ENCODE data around the gene CHL1. TPM values are rescaled to one million over a fixed set of nuclear protein-coding genes. Genes with fewer than 3 reads are reported as not detected.

CHL1 gene
- total and polyA plus RNA-seq, 8 donors: 0.23 to 3.4 (median 2.0) TPM

DNA sequence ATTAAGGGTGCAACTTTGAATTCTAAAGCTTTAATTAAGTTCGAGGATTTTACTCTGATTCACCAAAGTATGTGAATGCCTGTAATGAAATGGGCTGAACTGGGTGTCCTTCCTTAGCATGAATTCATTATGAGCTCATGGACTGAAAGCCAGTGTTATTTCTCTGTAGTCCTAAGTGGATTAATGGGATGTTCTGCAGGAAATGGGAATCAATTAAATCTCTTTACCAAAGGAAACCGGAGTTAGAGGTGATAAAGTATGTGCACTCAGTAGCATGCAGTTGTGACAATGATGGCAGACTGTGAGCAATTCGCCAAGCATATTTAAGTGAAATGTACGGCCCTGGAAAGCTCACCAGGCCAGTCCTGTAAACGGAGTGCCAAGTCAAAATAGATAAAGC, 138.7 kb downstream of the CHL1 start:
- FAIRE-seq (no peak), DNase-seq (no peak), ATAC-seq (no peak)
- intact Hi-C loops (cut with DNase I): no loop called here
- no peaks in the 10 kb centered on the region for H3K27me3 ChIP-seq
- no peaks in the 10 kb centered on the region for H3K36me3 ChIP-seq
- H3K27ac ChIP-seq: no peak overlapping the region
- 45 to 49% methylated on average over 5 of the region's 5 CpGs for WGBS, 2 donors
- TF ChIP-seq, protein P1, sequence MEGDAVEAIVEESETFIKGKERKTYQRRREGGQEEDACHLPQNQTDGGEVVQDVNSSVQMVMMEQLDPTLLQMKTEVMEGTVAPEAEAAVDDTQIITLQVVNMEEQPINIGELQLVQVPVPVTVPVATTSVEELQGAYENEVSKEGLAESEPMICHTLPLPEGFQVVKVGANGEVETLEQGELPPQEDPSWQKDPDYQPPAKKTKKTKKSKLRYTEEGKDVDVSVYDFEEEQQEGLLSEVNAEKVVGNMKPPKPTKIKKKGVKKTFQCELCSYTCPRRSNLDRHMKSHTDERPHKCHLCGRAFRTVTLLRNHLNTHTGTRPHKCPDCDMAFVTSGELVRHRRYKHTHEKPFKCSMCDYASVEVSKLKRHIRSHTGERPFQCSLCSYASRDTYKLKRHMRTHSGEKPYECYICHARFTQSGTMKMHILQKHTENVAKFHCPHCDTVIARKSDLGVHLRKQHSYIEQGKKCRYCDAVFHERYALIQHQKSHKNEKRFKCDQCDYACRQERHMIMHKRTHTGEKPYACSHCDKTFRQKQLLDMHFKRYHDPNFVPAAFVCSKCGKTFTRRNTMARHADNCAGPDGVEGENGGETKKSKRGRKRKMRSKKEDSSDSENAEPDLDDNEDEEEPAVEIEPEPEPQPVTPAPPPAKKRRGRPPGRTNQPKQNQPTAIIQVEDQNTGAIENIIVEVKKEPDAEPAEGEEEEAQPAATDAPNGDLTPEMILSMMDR (IDR thresholded peaks at IDR 0.05): no peak
- H3K4me3 ChIP-seq: no peak overlapping the region
- H3K4me1 ChIP-seq: no peaks in the 10 kb centered on the region
- H3K9me3 ChIP-seq: no peaks in the 10 kb centered on the region

DNA sequence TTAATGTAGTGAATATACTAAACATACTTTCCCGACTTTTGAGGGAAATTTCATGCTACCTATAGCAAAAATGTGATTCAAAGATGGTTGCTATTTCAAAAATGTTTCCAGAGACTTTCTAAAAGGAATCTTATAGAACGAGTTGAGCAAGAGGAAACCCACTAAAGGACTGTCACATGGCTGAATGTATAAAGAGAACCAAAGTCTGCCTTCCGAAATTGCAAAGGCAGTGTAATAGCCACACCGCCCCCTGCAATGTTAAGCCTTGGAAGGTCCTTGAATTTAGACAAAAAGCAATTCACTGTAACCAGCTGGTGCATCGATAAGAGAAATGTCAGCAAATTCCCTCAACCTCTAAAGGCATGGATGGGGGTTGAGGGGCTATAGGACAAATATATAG, 142.8 kb downstream of the CHL1 start:
- no peak for FAIRE-seq
- TF ChIP-seq, protein P1 (IDR thresholded peaks at IDR 0.05): no peak
- intact Hi-C loops (cut with DNase I): no loop called here

DNA sequence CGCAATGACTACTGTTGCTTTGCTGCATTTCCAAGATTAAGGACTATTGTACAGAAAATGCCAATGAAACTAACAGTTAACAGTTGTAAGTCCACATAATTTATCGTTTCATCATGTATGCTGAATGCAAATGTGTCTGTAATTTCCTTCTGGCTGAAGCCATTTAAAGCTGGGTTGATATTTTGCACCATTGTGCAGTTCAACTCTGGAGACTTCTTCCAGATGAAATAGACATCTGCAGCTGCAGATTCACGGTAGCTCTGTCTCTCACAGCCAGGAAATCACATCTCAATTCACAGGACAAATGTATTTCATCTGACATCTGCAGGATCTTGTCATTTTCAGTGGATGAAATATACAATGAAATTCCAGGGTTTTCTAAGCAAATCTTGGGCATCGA, 145.4 kb downstream of the CHL1 start:
- intact Hi-C loops (cut with DNase I): no loop called here
- no peaks in the 10 kb centered on the region for H3K4me1 ChIP-seq
- 65 to 66% methylated on average over 4 of the region's 4 CpGs for WGBS, 2 donors

More for the DNA sequence above, 142.8 kb downstream of the CHL1 start:
- Histone ChIP-seq H3K27ac (no peak overlapping the region), H3K4me3 (no peak overlapping the region), H3K36me3 (no peaks in the 10 kb centered on the region), H3K4me1 (no peaks in the 10 kb centered on the region), H3K9me3 (no peaks in the 10 kb centered on the region), H3K27me3 (no peaks in the 10 kb centered on the region)
- 31 to 32% methylated on average over 5 of the region's 5 CpGs for WGBS, 2 donors
- DNase-seq (no peak), ATAC-seq (no peak)

DNA sequence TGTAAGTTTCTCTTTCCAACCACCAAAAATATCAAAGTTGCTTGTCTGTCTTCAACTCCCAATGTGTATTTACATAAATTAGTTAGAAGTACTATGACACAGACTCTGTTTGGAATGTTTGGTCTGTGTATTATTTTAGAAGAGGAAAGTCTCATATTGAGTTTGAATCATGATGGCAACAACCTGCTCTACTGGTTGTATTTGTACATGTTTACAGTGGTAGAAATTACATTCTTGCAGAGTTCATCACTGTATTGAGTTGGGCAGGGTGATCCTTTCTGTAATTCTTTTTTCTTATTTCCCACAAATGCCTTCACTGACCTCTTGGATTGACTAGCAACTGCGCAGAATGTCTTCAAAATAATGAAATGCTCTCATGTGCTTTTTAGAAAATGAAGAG, 149.6 kb downstream of the CHL1 start:
- FAIRE-seq: no peak
- no peak for DNase-seq
- intact Hi-C loops (cut with DNase I): no loop called here

More for the DNA sequence above, 145.4 kb downstream of the CHL1 start:
- no peak for ATAC-seq
- no peak overlapping the region for H3K27ac ChIP-seq
- no peak overlapping the region for H3K4me3 ChIP-seq
- no peaks in the 10 kb centered on the region for H3K36me3 ChIP-seq
- FAIRE-seq: no peak
- H3K27me3 ChIP-seq: no peaks in the 10 kb centered on the region
- no peaks in the 10 kb centered on the region for H3K9me3 ChIP-seq
- TF ChIP-seq, protein P1 (IDR thresholded peaks at IDR 0.05): no peak
- no peak for DNase-seq

DNA sequence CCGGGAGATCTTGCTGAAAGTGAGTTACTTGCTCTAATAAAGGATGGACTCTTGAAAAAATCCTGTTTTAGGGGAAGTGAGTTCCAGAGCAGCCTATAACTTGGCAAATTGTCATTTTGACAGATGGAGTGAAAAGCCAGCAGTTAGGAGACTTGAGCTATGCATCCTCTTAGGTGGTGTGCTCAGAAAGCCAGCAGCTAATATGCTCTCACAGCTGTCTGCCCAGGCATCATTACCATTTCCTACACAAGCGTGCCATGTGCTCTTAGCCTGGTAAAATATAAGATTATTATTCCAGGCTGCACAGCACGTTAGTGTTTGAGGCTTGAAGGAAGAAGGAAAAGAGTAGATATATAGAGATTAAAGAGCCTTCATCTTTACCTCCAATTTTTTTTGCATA, 151.0 kb downstream of the CHL1 start:
- H3K36me3 ChIP-seq: no peaks in the 10 kb centered on the region
- no peaks in the 10 kb centered on the region for H3K27me3 ChIP-seq
- no peak for ATAC-seq
- no peak for FAIRE-seq
- no peak for DNase-seq
- 63 to 76% methylated on average over 3 of the region's 3 CpGs for WGBS, 2 donors
- H3K9me3 ChIP-seq: no peaks in the 10 kb centered on the region
- no peak overlapping the region for H3K4me3 ChIP-seq
- H3K4me1 ChIP-seq: no peaks in the 10 kb centered on the region
- TF ChIP-seq, protein P1 (IDR thresholded peaks at IDR 0.05): no peak
- intact Hi-C loops (cut with DNase I): no loop called here
- H3K27ac ChIP-seq: no peak overlapping the region

More for the DNA sequence above, 149.6 kb downstream of the CHL1 start:
- 88 to 94% methylated on average over 1 of the region's 1 CpG for WGBS, 2 donors
- Histone ChIP-seq H3K4me1 (no peaks in the 10 kb centered on the region), H3K27me3 (no peaks in the 10 kb centered on the region), H3K36me3 (no peaks in the 10 kb centered on the region), H3K9me3 (no peaks in the 10 kb centered on the region), H3K4me3 (no peak overlapping the region), H3K27ac (no peak overlapping the region)
- TF ChIP-seq, protein P1 (IDR thresholded peaks at IDR 0.05): no peak
- no peak for ATAC-seq
